GM23338 (cell line): Measurements from ENCODE around the gene NFIC. TPM values are rescaled to one million over a fixed set of nuclear protein-coding genes. Genes with fewer than 3 reads are reported as not detected.

Experiments used
- ATAC-seq: fragments of 200-7000 bp; cut with Tn5 transposase; 3 replicates; pipeline ENCODE4 v1.9.1; 2020
- DNase-seq: peaks from one replicate; pipeline ENCODE4 v3.0.0-alpha.2; 2015; ENCODE audit warnings: low spot score
- H2AFZ ChIP-seq: fragments of 200-600 bp; sonication (generic); 2 replicates; pipeline ENCODE4 v1.8.0; 2016; ENCODE audit warnings: antibody characterized with exemption, mild to moderate bottlenecking, moderate library complexity
- H3F3A ChIP-seq: fragments of 200-600 bp; sonication (generic); replicated peaks from 2 replicates; pipeline ENCODE4 v1.8.0; 2017; ENCODE audit warnings: antibody characterized with exemption, mixed run types, low read depth
- H3K27ac ChIP-seq: fragments of 200-600 bp; sonication (generic); 2 replicates; pipeline ENCODE4 v1.6.1; 2016; ENCODE audit warnings: low read depth
- H3K27me3 ChIP-seq: fragments of 200-600 bp; sonication (generic); 2 replicates; pipeline ENCODE4 v1.8.0; 2016; ENCODE audit warnings: mild to moderate bottlenecking, mixed run types, moderate library complexity; ENCODE audit not compliant: insufficient read depth
- H3K36me3 ChIP-seq: fragments of 200-600 bp; sonication (generic); 2 replicates; pipeline ENCODE4 v1.8.0; 2016; ENCODE audit warnings: mild to moderate bottlenecking; ENCODE audit not compliant: insufficient read depth
- H3K4me1 ChIP-seq: fragments of 200-600 bp; sonication (generic); 2 replicates; pipeline ENCODE4 v1.8.0; 2016; ENCODE audit warnings: mild to moderate bottlenecking, moderate library complexity; ENCODE audit not compliant: insufficient read depth
- H3K4me2 ChIP-seq: fragments of 200-600 bp; sonication (generic); 2 replicates; pipeline ENCODE4 v1.7.1; 2017; ENCODE audit warnings: mixed run types
- H3K4me3 ChIP-seq: fragments of 200-600 bp; sonication (generic); 2 replicates; pipeline ENCODE4 v1.6.1; 2016; ENCODE audit warnings: mixed run types
- H3K79me2 ChIP-seq: fragments of 200-600 bp; sonication (generic); replicated peaks from 2 replicates; pipeline ENCODE4 v1.8.0; 2017; ENCODE audit warnings: mild to moderate bottlenecking; ENCODE audit not compliant: insufficient read depth
- H3K9me2 ChIP-seq: fragments of 200-600 bp; sonication (generic); 2 replicates; pipeline ENCODE4 v1.8.0; 2017; ENCODE audit not compliant: insufficient read depth
- H4K20me1 ChIP-seq: fragments of 200-600 bp; sonication (generic); replicated peaks from 2 replicates; pipeline ENCODE4 v1.8.0; 2017; ENCODE audit warnings: mild to moderate bottlenecking; ENCODE audit not compliant: insufficient read depth
- H3K27ac Mint-ChIP-seq: 2 replicates; pipeline ENCODE4 v1.8.0; 2020; ENCODE audit warnings: inconsistent platforms, mild to moderate bottlenecking, moderate library complexity, mixed read lengths
- H3K27me3 Mint-ChIP-seq: 3 replicates; pipeline ENCODE4 v1.8.0; 2022; ENCODE audit warnings: low read depth, mild to moderate bottlenecking, moderate library complexity, mixed read lengths, inconsistent platforms; ENCODE audit not compliant: insufficient read depth, poor library complexity
- H3K36me3 Mint-ChIP-seq: 3 replicates; pipeline ENCODE4 v1.8.0; 2021; ENCODE audit warnings: low read depth, mild to moderate bottlenecking, inconsistent platforms, moderate library complexity, mixed read lengths
- H3K4me1 Mint-ChIP-seq: 3 replicates; pipeline ENCODE4 v1.8.0; 2020; ENCODE audit warnings: mild to moderate bottlenecking, inconsistent platforms, mixed read lengths
- H3K4me3 Mint-ChIP-seq: 3 replicates; pipeline ENCODE4 v1.8.0; 2021; ENCODE audit warnings: moderate library complexity, mild to moderate bottlenecking, inconsistent platforms, mixed read lengths
- H3K9me3 Mint-ChIP-seq: 3 replicates; pipeline ENCODE4 v1.8.0; 2020; ENCODE audit warnings: moderate library complexity, mild to moderate bottlenecking, inconsistent platforms, mixed read lengths
- CREB1 ChIP-seq: fragments of 250-450 bp; sonication (Bioruptor Pico); IDR thresholded peaks from 2 replicates; pipeline ENCODE4 v1.5.0; 2020; ENCODE audit warnings: low read depth, mild to moderate bottlenecking, moderate library complexity
- EZH2 ChIP-seq: fragments of 200-600 bp; sonication (generic); IDR thresholded peaks from one replicate; pipeline ENCODE4 v1.8.0; 2017; ENCODE audit warnings: antibody characterized with exemption, mild to moderate bottlenecking, low read depth; ENCODE audit not compliant: unreplicated experiment
- EZH2phosphoT487 ChIP-seq: fragments of 200-600 bp; sonication (generic); IDR thresholded peaks from one replicate; pipeline ENCODE4 v1.8.1; 2018; ENCODE audit warnings: antibody characterized with exemption; ENCODE audit not compliant: unreplicated experiment
- JUNB ChIP-seq: IDR thresholded peaks from one replicate; pipeline ENCODE4 v1.6.1; 2016; ENCODE audit warnings: antibody characterized with exemption; ENCODE audit not compliant: unreplicated experiment
- NANOG ChIP-seq: IDR thresholded peaks from 2 replicates; pipeline ENCODE4 v1.6.1; 2016; ENCODE audit warnings: antibody characterized with exemption, borderline replicate concordance
- POLR2AphosphoS5 ChIP-seq: IDR thresholded peaks from 2 replicates; pipeline ENCODE4 v1.6.1; 2016; ENCODE audit warnings: antibody characterized with exemption, low read depth
- STAT1 ChIP-seq: IDR thresholded peaks from one replicate; pipeline ENCODE4 v1.6.1; 2016; ENCODE audit warnings: antibody characterized with exemption; ENCODE audit not compliant: unreplicated experiment
- ZNF114 ChIP-seq: fragments of 250-450 bp; sonication (Bioruptor Pico); IDR thresholded peaks from 2 replicates; pipeline ENCODE4 v1.5.0; 2020; ENCODE audit warnings: mild to moderate bottlenecking, moderate library complexity
- ZNF331 ChIP-seq: fragments of 250-450 bp; sonication (Bioruptor Pico); IDR thresholded peaks from 2 replicates; pipeline ENCODE4 v1.5.0; 2020; ENCODE audit warnings: low read depth, mild to moderate bottlenecking, moderate library complexity
- polyA plus RNA-seq: library from polyadenylated mRNA; unstranded; fragments of >200 nt; fragmentation: Nextera tagmentation; extraction: Ambion mirVana; gene quantifications from 2 replicates; pipeline ENCODE4 v1.2.1, GENCODE V29; 2016
- total RNA-seq: library from RNA; depleted of rRNA; stranded (reverse); fragments of >200 nt; shearing (Covaris generic); gene quantifications from 2 replicates; pipeline ENCODE4 v1.2.3, GENCODE V29; 2014
- TF ChIP-seq, protein P1 (sequence below), 2 experiments: fragments of 200-600 bp in 1 of 2; sonication (generic) in 1 of 2; conservative IDR thresholded peaks; 2 replicates each; pipeline versions ENCODE4 v1.5.1 to v1.6.1; 2016 to 2017; ENCODE audit warnings: antibody characterized with exemption in 2 of 2, low read depth in 2 of 2, mild to moderate bottlenecking in 2 of 2, moderate library complexity in 1 of 2
- TF ChIP-seq, protein P2 (sequence below): IDR thresholded peaks from one replicate; pipeline ENCODE4 v1.6.1; 2018; ENCODE audit warnings: antibody characterized with exemption; ENCODE audit not compliant: unreplicated experiment
- TF ChIP-seq, protein P3 (sequence below): IDR thresholded peaks from 2 replicates; pipeline ENCODE4 v1.6.1; 2016; ENCODE audit warnings: antibody characterized with exemption
- TF ChIP-seq, protein P4 (sequence below): fragments of 250-450 bp; sonication (Bioruptor Pico); IDR thresholded peaks from 2 replicates; pipeline ENCODE4 v1.5.0; 2020; ENCODE audit warnings: mild to moderate bottlenecking, moderate library complexity

The NFIC gene
- total and polyA plus RNA-seq, 2 experiments from 2014 or later, result 1.3 to 5.3 TPM

DNA sequence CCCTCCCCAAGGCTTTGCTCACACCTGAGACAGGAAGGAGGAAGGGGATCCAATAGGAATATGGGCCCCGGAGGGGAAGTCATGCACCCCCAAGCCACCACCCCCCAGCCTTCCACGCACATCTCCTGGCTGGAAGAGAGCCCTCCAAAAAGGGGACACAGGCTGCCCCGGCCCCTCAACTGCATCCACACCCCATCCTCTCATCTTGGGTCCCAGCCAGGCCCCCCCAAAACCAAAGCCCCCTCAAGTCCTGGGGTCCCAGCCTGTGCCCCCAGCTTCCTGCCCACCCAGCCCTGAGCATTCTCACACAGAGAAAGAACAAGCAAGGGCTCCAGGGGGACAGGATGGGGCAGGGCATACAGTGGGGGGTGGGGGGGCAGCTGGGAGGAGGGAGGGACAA is 101.8 kb downstream of the NFIC start:
- Mint-ChIP-seq H3K27ac (no peak overlapping the region), H3K36me3 (peaks cover 11% of the 10 kb centered on the region; the same call in 2 of the 3 replicates), H3K4me3 (no peak overlapping the region), H3K4me1 (peaks cover 4% of the 10 kb centered on the region; the same call in 2 of the 3 replicates), H3K9me3 (peaks cover 29% of the 10 kb centered on the region), H3K27me3 (peaks cover 35% of the 10 kb centered on the region)
- peaks cover 46% of the 10 kb centered on the region for H3K27me3 ChIP-seq
- no peak overlapping the region for H2AFZ ChIP-seq
- no peak for ATAC-seq
- H3K79me2 ChIP-seq, result no peaks in the 10 kb centered on the region
- H3K36me3 ChIP-seq, result no peaks in the 10 kb centered on the region
- H3K27ac ChIP-seq, result no peak overlapping the region
- TF ChIP-seq NANOG (no peak), EZH2 (no peak), EZH2phosphoT487 (no peak), POLR2AphosphoS5 (no peak), ZNF331 (CRISPR knock-in tag) (no peak), STAT1 (no peak), CREB1 (no peak), ZNF114 (no peak), JUNB (no peak)
- TF ChIP-seq, protein P1, sequence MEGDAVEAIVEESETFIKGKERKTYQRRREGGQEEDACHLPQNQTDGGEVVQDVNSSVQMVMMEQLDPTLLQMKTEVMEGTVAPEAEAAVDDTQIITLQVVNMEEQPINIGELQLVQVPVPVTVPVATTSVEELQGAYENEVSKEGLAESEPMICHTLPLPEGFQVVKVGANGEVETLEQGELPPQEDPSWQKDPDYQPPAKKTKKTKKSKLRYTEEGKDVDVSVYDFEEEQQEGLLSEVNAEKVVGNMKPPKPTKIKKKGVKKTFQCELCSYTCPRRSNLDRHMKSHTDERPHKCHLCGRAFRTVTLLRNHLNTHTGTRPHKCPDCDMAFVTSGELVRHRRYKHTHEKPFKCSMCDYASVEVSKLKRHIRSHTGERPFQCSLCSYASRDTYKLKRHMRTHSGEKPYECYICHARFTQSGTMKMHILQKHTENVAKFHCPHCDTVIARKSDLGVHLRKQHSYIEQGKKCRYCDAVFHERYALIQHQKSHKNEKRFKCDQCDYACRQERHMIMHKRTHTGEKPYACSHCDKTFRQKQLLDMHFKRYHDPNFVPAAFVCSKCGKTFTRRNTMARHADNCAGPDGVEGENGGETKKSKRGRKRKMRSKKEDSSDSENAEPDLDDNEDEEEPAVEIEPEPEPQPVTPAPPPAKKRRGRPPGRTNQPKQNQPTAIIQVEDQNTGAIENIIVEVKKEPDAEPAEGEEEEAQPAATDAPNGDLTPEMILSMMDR (conservative IDR thresholded peaks at IDR 0.05; ENCODE audit: low read depth in 2 of 2), result no peak
- TF ChIP-seq, protein P2, sequence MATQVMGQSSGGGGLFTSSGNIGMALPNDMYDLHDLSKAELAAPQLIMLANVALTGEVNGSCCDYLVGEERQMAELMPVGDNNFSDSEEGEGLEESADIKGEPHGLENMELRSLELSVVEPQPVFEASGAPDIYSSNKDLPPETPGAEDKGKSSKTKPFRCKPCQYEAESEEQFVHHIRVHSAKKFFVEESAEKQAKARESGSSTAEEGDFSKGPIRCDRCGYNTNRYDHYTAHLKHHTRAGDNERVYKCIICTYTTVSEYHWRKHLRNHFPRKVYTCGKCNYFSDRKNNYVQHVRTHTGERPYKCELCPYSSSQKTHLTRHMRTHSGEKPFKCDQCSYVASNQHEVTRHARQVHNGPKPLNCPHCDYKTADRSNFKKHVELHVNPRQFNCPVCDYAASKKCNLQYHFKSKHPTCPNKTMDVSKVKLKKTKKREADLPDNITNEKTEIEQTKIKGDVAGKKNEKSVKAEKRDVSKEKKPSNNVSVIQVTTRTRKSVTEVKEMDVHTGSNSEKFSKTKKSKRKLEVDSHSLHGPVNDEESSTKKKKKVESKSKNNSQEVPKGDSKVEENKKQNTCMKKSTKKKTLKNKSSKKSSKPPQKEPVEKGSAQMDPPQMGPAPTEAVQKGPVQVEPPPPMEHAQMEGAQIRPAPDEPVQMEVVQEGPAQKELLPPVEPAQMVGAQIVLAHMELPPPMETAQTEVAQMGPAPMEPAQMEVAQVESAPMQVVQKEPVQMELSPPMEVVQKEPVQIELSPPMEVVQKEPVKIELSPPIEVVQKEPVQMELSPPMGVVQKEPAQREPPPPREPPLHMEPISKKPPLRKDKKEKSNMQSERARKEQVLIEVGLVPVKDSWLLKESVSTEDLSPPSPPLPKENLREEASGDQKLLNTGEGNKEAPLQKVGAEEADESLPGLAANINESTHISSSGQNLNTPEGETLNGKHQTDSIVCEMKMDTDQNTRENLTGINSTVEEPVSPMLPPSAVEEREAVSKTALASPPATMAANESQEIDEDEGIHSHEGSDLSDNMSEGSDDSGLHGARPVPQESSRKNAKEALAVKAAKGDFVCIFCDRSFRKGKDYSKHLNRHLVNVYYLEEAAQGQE, result no peak
- TF ChIP-seq, protein P3, sequence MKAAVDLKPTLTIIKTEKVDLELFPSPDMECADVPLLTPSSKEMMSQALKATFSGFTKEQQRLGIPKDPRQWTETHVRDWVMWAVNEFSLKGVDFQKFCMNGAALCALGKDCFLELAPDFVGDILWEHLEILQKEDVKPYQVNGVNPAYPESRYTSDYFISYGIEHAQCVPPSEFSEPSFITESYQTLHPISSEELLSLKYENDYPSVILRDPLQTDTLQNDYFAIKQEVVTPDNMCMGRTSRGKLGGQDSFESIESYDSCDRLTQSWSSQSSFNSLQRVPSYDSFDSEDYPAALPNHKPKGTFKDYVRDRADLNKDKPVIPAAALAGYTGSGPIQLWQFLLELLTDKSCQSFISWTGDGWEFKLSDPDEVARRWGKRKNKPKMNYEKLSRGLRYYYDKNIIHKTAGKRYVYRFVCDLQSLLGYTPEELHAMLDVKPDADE, result no peak
- TF ChIP-seq, protein P4, sequence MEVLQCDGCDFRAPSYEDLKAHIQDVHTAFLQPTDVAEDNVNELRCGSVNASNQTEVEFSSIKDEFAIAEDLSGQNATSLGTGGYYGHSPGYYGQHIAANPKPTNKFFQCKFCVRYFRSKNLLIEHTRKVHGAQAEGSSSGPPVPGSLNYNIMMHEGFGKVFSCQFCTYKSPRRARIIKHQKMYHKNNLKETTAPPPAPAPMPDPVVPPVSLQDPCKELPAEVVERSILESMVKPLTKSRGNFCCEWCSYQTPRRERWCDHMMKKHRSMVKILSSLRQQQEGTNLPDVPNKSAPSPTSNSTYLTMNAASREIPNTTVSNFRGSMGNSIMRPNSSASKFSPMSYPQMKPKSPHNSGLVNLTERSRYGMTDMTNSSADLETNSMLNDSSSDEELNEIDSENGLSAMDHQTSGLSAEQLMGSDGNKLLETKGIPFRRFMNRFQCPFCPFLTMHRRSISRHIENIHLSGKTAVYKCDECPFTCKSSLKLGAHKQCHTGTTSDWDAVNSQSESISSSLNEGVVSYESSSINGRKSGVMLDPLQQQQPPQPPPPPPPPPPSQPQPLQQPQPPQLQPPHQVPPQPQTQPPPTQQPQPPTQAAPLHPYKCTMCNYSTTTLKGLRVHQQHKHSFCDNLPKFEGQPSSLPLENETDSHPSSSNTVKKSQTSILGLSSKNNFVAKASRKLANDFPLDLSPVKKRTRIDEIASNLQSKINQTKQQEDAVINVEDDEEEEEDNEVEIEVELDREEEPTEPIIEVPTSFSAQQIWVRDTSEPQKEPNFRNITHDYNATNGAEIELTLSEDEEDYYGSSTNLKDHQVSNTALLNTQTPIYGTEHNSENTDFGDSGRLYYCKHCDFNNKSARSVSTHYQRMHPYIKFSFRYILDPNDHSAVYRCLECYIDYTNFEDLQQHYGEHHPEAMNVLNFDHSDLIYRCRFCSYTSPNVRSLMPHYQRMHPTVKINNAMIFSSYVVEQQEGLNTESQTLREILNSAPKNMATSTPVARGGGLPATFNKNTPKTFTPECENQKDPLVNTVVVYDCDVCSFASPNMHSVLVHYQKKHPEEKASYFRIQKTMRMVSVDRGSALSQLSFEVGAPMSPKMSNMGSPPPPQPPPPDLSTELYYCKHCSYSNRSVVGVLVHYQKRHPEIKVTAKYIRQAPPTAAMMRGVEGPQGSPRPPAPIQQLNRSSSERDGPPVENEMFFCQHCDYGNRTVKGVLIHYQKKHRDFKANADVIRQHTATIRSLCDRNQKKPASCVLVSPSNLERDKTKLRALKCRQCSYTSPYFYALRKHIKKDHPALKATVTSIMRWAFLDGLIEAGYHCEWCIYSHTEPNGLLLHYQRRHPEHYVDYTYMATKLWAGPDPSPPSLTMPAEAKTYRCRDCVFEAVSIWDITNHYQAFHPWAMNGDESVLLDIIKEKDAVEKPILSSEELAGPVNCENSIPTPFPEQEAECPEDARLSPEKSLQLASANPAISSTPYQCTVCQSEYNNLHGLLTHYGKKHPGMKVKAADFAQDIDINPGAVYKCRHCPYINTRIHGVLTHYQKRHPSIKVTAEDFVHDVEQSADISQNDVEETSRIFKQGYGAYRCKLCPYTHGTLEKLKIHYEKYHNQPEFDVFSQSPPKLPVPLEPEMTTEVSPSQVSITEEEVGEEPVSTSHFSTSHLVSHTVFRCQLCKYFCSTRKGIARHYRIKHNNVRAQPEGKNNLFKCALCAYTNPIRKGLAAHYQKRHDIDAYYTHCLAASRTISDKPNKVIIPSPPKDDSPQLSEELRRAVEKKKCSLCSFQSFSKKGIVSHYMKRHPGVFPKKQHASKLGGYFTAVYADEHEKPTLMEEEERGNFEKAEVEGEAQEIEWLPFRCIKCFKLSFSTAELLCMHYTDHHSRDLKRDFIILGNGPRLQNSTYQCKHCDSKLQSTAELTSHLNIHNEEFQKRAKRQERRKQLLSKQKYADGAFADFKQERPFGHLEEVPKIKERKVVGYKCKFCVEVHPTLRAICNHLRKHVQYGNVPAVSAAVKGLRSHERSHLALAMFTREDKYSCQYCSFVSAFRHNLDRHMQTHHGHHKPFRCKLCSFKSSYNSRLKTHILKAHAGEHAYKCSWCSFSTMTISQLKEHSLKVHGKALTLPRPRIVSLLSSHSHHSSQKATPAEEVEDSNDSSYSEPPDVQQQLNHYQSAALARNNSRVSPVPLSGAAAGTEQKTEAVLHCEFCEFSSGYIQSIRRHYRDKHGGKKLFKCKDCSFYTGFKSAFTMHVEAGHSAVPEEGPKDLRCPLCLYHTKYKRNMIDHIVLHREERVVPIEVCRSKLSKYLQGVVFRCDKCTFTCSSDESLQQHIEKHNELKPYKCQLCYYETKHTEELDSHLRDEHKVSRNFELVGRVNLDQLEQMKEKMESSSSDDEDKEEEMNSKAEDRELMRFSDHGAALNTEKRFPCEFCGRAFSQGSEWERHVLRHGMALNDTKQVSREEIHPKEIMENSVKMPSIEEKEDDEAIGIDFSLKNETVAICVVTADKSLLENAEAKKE (CRISPR knock-in tag), result no peak
- H3K4me1 ChIP-seq, result peaks cover 10% of the 10 kb centered on the region; the same call in 1 of the 2 replicates
- H3K4me2 ChIP-seq, result no peak overlapping the region
- H3K4me3 ChIP-seq, result no peak overlapping the region
- no peaks in the 10 kb centered on the region for H4K20me1 ChIP-seq
- no peaks in the 10 kb centered on the region for H3K9me2 ChIP-seq
- H3F3A ChIP-seq, result no peaks in the 10 kb centered on the region
- no peak for DNase-seq
